Activated CD4-positive, alpha-beta T cell treated with anti-CD3 and anti-CD28 coated beads, Interleukin-2, Interleukin-6, amounts not matched to agents 100 ng/mL and 50 ng/mL, durations not matched to agents 16 hours and 8 hours (primary cell): ENCODE data around the gene WAPL.
A peak's percentile ranks its signal among the peaks of the same experiment; 100 is the strongest.
"Not testable (repeated sequence)": the region's sequence is repeated elsewhere in the genome, so short reads cannot be mapped to it uniquely, and the experiment has no call there.

Experiments used
- DNase-seq: peaks from one replicate; pipeline ENCODE4 v3.0.0-alpha.2; 2020

WAPL gene

GRCh38 chr10:86521678-86522509 is at the start of gene WAPL:
TSS of gene WAPL (minus strand) at chr10:86521792. CDS start at chr10:86518069, 3,723 bp downstream.
- DNase-seq, result peak; percentile 96

DNA sequence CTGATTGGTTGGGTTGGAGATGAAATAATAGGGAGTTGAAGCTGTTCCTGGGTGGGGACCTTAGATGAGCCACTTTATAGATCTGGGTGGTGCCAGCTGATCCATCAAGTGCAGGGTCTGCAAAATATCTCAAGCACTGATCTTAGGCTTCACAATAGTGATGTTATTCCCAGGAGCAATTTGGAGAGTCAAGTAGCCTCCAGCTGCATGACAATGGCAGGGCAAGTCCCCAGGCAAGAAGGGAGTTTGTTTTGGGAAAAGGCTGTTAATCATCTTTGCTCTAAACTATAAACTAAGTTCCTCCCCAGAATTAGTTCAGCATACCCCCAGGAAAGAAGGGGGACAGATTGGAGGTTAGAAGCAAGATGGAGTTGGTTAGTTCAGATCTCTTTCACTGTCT is 47.7 kb upstream of the WAPL start:
- no peak for DNase-seq

- DNase-seq, result not testable (repeated sequence)
These were observed 44.9 kb upstream of the WAPL start for GRCh38 chr10:86566518-86566917.

GRCh38 chr10:86563338-86563737 is 41.7 kb upstream of the WAPL start:
- DNase-seq, result not testable (repeated sequence)

- not testable (repeated sequence) for DNase-seq
These were observed 37.1 kb upstream of the WAPL start for GRCh38 chr10:86558695-86559094.

GRCh38 chr10:86556933-86557649 is 35.5 kb upstream of the WAPL start:
- DNase-seq, result no peak

GRCh38 chr10:86556532-86556931 is 34.9 kb upstream of the WAPL start:
- no peak for DNase-seq

DNA sequence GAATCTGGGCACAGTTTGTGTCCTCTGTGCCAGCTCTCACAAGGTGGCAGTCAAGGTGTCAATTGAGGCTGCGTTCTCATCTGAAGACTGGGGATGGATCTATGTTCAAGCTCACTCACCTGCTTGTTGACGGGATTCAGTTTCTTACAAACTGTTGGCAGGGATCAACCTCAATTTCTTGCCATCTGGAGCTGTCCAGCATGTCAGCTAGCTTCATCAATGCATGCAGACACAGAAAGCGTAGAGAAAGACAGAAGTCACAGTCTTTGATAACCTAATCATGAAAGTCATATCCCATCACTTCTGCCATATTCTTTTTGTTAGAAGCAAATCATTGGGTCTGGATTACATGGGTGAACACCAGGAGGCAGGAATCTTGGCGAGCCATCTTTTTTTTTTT is 32.0 kb upstream of the WAPL start:
- no peak for DNase-seq

DNA sequence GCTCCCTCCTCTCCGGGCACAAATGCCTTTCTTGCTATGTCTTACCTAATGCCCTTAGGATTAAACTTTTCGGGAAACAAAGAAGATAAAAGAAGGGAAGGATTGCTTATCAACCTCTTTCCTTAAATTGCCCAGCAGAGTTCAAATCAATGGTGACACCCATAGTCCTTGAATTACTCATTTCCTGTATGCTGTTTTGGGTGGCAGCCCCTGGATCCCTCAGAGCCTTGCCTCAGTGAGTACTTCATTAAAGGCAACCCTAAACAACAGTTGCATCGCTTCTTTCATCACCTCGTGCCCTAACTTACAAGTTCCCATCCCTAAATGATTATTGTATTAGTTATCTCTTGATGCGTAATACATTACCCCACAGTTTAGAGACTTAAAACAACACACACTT is 31.6 kb upstream of the WAPL start:
- peak; percentile 7 for DNase-seq

DNA sequence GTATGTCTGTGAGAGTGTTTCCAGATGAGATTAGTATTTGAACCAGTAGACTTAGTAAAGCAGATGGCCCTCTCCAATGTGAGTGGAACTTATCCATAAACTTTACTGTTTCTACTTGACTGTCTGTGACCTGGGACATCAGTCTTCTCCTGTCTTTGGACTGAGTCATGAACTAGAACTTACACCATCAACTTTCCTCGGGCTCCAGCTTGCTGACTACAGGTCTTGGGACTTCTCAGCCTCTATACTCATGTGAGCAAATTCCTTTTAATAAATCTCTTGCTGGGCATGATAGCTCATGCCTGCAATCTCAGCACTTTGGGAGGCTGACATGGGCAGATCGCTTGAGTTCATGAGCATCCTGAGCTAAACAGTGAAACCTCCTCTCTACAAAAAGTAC is 25.7 kb upstream of the WAPL start:
- no peak for DNase-seq

GRCh38 chr10:86545101-86545500 is 23.5 kb upstream of the WAPL start:
- no peak for DNase-seq

GRCh38 chr10:86540016-86540415 is 18.4 kb upstream of the WAPL start:
- no peak for DNase-seq

- DNase-seq, result no peak
These were observed 17.0 kb upstream of the WAPL start for GRCh38 chr10:86538547-86538946.

- DNase-seq, result not testable (repeated sequence)
These were observed 16.4 kb upstream of the WAPL start for GRCh38 chr10:86538040-86538439.

DNA sequence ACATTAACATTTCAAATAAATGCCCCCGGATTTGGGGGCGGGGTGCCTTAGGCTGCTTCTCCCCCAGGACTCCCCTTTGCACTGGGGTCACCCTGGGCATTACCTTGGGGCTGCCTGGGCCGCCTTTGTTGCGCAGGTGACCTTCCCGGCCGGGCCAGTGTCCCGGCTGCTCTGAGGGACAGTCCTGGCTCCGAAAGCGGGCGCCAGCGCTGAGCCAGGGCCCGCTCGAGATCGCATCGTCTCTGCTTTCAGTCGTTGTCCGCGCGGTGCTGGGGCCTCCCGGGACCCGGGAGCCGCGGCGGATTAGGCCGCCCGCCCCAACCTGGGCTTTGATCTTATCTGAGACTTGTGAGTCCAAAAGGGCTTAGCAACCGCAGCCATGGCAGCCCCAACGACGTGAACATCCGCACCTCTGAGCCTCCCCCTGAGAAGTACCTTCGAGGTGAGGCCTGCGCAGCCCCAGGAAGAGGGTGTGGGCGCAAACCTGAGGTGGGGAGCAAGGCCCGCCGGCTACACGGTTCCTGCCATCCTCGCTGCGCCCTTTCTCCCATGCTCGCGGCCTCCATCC is 14.8 kb upstream of the WAPL start:
- peak; percentile 27 for DNase-seq

DNA sequence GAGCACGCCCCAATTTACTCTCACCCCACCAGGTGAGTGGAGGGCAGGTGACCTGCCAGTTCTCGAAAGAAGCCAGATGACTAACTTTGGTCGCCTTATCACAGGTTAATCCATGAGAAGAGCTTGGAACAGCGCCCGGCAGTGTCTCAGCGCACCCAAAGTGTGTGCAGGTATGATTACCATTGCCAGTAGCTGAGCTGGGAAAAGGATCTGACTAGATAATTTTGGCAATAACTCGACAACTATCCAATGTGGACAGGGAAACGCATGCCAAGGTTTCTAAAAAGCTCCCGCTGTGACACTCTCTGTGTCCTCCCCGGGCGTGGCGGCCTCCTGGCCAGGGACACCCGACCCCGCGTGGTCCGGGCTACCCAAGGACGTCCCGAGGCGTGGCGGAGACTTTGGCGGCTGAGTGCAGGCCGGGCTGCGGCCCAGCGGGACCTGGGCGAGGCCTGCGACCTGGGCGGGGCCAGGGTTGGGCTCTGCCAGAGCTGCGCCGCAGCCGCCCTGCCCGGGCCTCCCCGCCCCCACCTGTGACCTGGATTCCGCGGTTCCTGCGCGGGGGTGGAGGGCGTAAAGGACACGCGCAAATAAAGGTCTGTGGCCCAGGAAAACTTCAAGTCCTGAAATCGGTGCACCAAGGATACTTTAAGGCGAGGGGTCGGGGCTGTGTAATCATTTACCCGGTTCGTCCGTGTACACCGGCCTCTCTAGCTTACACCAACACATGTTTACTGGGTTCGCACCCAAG is 13.7 kb upstream of the WAPL start:
- peak; percentile 23 for DNase-seq

DNA sequence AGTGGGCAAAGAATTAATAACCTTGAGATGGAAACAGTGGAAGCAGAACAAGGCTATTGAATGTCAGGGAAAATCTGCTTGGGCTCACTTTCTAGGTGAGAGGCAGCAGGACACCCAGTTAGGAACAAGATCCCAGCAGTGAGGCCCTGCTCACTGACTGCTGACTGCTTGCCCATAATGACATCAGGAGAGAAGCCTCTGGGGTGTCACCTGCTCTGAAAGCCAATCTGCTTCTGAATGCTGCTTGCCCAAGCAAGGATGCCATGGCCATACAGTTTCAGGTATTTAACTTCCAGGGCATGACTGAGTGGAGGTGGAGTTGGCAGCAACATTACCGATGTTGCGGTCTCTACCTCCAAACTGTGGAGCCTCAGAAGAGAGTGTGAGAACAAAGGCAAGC is 11.7 kb upstream of the WAPL start:
- DNase-seq, result no peak

DNA sequence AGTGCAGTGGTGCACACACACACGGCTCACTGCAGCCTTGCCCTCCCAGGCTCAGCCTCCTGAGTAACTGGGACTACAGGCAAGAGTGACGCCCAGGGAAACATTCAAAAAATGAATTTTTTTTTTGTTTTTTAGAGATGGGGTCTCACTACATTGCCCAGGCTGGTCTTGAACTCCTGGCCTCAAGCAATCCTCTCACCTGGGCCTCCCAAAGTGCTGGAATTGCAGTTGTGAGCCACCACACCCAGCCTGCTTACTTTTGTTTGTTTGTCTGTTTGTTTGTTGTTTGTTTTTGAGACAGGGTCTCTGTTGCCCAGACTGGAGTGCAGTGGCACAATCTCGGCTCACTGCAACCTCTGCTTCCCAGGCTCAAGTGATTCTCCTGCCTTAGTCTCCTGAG is 7.1 kb upstream of the WAPL start:
- not testable (repeated sequence) for DNase-seq

GRCh38 chr10:86526606-86527005 is 5.0 kb upstream of the WAPL start:
- no peak for DNase-seq

- not testable (repeated sequence) for DNase-seq
These were observed 4.1 kb upstream of the WAPL start for GRCh38 chr10:86525713-86526112.

DNA sequence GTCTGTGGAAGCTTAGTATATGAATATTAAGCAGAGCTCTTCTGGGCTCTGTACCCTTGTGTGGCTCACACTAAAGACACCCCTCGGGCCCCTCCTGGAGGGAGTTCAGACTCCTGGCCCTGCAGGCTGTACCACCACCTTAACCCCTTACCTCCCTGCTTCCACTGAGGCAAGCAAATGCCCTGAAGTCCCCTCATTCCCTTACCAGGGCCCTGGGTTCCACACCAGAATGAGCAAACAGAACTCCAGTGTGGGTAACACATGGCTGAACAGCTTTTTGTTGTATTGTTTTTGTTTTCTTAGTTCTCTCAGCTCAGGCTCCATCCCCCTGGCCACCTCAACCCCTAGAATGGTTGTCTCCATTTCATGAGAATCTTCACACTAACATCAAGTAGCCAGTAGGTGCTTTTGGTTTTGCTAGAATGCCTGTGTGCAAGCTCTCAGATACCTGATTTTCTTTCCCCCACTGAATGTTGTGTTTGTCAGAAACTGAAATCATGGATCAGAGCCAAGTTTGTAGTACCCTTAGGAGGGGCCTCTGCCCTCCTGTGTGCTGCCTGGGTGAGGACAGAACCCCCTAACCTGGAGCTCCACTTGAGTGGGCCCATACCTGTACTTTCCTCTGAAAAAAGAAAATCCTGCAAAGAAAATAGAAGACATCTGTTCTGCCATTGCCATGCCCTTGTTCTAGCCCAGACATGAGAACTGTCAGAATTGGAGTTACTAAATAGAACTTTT is 2.8 kb upstream of the WAPL start:
- DNase-seq, result no peak

DNA sequence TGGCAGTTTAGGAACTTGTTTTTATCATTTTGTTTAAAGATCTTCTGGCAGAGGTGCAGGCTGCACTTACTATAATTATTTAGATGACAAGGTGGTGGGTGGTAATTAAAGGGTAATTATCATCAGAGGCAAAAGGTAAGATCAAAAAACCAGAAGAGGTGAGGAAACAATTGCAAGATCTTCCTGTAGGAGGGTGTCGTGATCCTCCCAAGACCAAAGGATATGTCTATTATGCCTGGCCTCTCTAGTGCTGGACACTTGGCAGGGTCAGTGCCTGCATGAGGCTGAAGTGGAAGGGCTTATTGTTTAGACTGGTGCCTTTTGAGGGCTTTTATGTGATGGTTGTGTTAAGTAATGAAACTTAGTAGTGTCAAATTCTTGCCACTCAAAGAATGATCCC is 1.8 kb upstream of the WAPL start:
- no peak for DNase-seq

DNA sequence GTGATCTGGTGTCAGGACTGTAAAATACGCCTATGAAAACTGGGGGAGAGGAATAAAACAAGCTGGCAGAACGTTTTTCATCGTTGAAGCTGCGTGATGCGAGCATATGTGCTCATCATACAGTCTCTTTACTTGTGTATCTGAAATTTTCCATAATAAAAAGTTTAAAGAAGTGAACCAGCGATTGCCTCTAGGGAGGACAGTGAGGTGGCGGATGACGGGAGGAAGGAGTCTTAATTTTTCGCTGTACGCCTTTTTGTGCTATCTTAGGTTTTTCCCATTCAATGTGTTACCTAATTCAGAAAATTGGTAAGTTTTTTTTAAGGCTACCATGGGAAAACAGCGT is 891 bp upstream of the WAPL start:
- DNase-seq, result no peak
